ENCODE measurements around the gene HMHB1. TPM values are rescaled to one million over a fixed set of nuclear protein-coding genes. Genes with fewer than 3 reads are reported as not detected.

The HMHB1 gene
- total RNA-seq, 2 donors from 2014 or later, result not detected

GRCh38 chr5:143776951-143777350 is 35.0 kb upstream of the HMHB1 start:
- peaks cover 2% of the 10 kb centered on the region for H3K4me1 ChIP-seq (ENCODE audit: control insufficient read depth, insufficient read depth, low read length)
- H3K9ac ChIP-seq (ENCODE audit: extremely low read depth, low read length, poor library complexity, severe bottlenecking), result no peak overlapping the region
- no peaks in the 10 kb centered on the region for H3K27me3 ChIP-seq (ENCODE audit: control insufficient read depth, insufficient read depth, low read length, poor library complexity, severe bottlenecking)
- Mint-ChIP-seq H3K27me3 (ENCODE audit: insufficient read depth) (no peaks in the 10 kb centered on the region), H3K4me3 (no peak overlapping the region), H3K9me3 (peaks cover 6% of the 10 kb centered on the region), H3K27ac (no peak overlapping the region), H3K36me3 (ENCODE audit: low read depth) (no peaks in the 10 kb centered on the region), H3K4me1 (peaks cover 7% of the 10 kb centered on the region)
- H3K4me3 ChIP-seq (ENCODE audit: low read length), result no peak overlapping the region
- TF ChIP-seq CTCF (conservative IDR thresholded peaks at IDR 0.05), result no peak
- no peaks in the 10 kb centered on the region for H3K36me3 ChIP-seq (ENCODE audit: control insufficient read depth, insufficient read depth, low read length)
- no peaks in the 10 kb centered on the region for H3K9me3 ChIP-seq (ENCODE audit: control insufficient read depth, low read length)
- no peak for DNase-seq
- 81% methylated on average over 4 of the region's 4 CpGs; no CpG with 5 or more reads in 1 of the 2 experiments for WGBS, 2 experiments (ENCODE audit: insufficient coverage in 1 of 2, insufficient read length in 1 of 2)
- no peak overlapping the region for H3K27ac ChIP-seq (ENCODE audit: low read depth, low read length)

GRCh38 chr5:143779506-143779905 is 32.5 kb upstream of the HMHB1 start:
- peaks cover 6% of the 10 kb centered on the region for H3K9me3 Mint-ChIP-seq
- H3K4me1 ChIP-seq (ENCODE audit: control insufficient read depth, insufficient read depth, low read length), result no peaks in the 10 kb centered on the region

GRCh38 chr5:143781993-143782520 is 29.9 kb upstream of the HMHB1 start:
- Histone ChIP-seq H3K4me3 (ENCODE audit: low read length) (no peak overlapping the region), H3K4me1 (ENCODE audit: control insufficient read depth, insufficient read depth, low read length) (no peaks in the 10 kb centered on the region), H3K27ac (ENCODE audit: low read depth, low read length) (peak overlapping the region; percentile 55), H3K9me3 (ENCODE audit: control insufficient read depth, low read length) (peaks cover 9% of the 10 kb centered on the region), H3K9ac (ENCODE audit: extremely low read depth, low read length, poor library complexity, severe bottlenecking) (no peak overlapping the region), H3K27me3 (ENCODE audit: control insufficient read depth, insufficient read depth, low read length, poor library complexity, severe bottlenecking) (no peaks in the 10 kb centered on the region), H3K36me3 (ENCODE audit: control insufficient read depth, insufficient read depth, low read length) (no peaks in the 10 kb centered on the region)
- Mint-ChIP-seq H3K27me3 (ENCODE audit: insufficient read depth) (no peaks in the 10 kb centered on the region), H3K36me3 (ENCODE audit: low read depth) (no peaks in the 10 kb centered on the region), H3K4me3 (no peak overlapping the region), H3K27ac (no peak overlapping the region), H3K9me3 (peaks cover 6% of the 10 kb centered on the region), H3K4me1 (peaks cover 24% of the 10 kb centered on the region)
- WGBS, 2 experiments (ENCODE audit: insufficient coverage in 1 of 2, insufficient read length in 1 of 2), result 79 to 90% methylated on average over 2 of the region's 2 CpGs
- TF ChIP-seq CTCF (conservative IDR thresholded peaks at IDR 0.05), result no peak
- no peak for DNase-seq

More at GRCh38 chr5:143779506-143779905, 32.5 kb upstream of the HMHB1 start:
- Mint-ChIP-seq H3K36me3 (ENCODE audit: low read depth) (no peaks in the 10 kb centered on the region), H3K4me3 (no peak overlapping the region), H3K4me1 (peaks cover 20% of the 10 kb centered on the region), H3K27ac (no peak overlapping the region), H3K27me3 (ENCODE audit: insufficient read depth) (no peaks in the 10 kb centered on the region)
- H3K9me3 ChIP-seq (ENCODE audit: control insufficient read depth, low read length), result peaks cover 1% of the 10 kb centered on the region
- no peak for DNase-seq
- H3K4me3 ChIP-seq (ENCODE audit: low read length), result no peak overlapping the region
- 92 to 100% methylated on average over 2 of the region's 2 CpGs for WGBS, 2 experiments (ENCODE audit: insufficient coverage in 1 of 2, insufficient read length in 1 of 2)
- no peak for TF ChIP-seq CTCF (conservative IDR thresholded peaks at IDR 0.05)
- H3K27me3 ChIP-seq (ENCODE audit: control insufficient read depth, insufficient read depth, low read length, poor library complexity, severe bottlenecking), result no peaks in the 10 kb centered on the region
- H3K27ac ChIP-seq (ENCODE audit: low read depth, low read length), result no peak overlapping the region
- no peak overlapping the region for H3K9ac ChIP-seq (ENCODE audit: extremely low read depth, low read length, poor library complexity, severe bottlenecking)
- no peaks in the 10 kb centered on the region for H3K36me3 ChIP-seq (ENCODE audit: control insufficient read depth, insufficient read depth, low read length)
